Vagina (tissue), 2 donors: ENCODE results near the gene PPP2R5D. TPM values are rescaled to one million over a fixed set of nuclear protein-coding genes. Genes with fewer than 3 reads are reported as not detected.

Experiments used
- DNase-seq, 2 donors: peaks; one replicate each; pipeline ENCODE4 v3.0.0-alpha.2; 2017; ENCODE audit errors: extremely low spot score in 2 of 2
- H3K27ac ChIP-seq: fragments of 200-600 bp; sonication (generic); one replicate; pipeline ENCODE4 v1.5.1; 2019
- H3K27me3 ChIP-seq: fragments of 200-600 bp; sonication (generic); one replicate; pipeline ENCODE4 v1.5.1; 2019
- H3K36me3 ChIP-seq, 2 donors: fragments of 200-600 bp; sonication (generic); one replicate each; pipeline ENCODE4 v1.5.1; 2017 to 2019
- H3K4me1 ChIP-seq: fragments of 200-600 bp; sonication (generic); one replicate; pipeline ENCODE4 v1.5.1; 2019
- H3K4me3 ChIP-seq, 2 donors: fragments of 200-600 bp; sonication (generic); 1 replicate in 1 of 2; 2 replicates in 1 of 2; pipeline ENCODE4 v1.5.1; 2016 to 2019
- H3K9me3 ChIP-seq: fragments of 200-600 bp; sonication (generic); one replicate; pipeline ENCODE4 v1.5.1; 2019
- CTCF ChIP-seq, 3 experiments: fragments of 450-650 bp in 2 of 3; fragments of 200-600 bp in 1 of 3; sonication (generic) in 1 of 3; IDR thresholded peaks; one replicate each; pipeline ENCODE4 v1.5.1; 2017 to 2019; ENCODE audit warnings: antibody characterized with exemption in 3 of 3, mild to moderate bottlenecking in 2 of 3, moderate library complexity in 2 of 3
- POLR2A ChIP-seq, 2 donors: fragments of 450-650 bp; IDR thresholded peaks; one replicate each; pipeline ENCODE4 v1.6.1; 2017; ENCODE audit warnings: antibody characterized with exemption in 2 of 2, mild to moderate bottlenecking in 2 of 2, moderate library complexity in 2 of 2
- POLR2AphosphoS5 ChIP-seq, 2 donors: sonication (generic); formaldehyde crosslinking; IDR thresholded peaks; one replicate each; pipeline ENCODE4 v1.9.0; 2017; ENCODE audit warnings: antibody characterized with exemption in 2 of 2, mild to moderate bottlenecking in 2 of 2, low read depth in 1 of 2; ENCODE audit not compliant: insufficient read depth in 1 of 2
- intact Hi-C: fragments of 100-400 bp; cut with DNase I; formaldehyde crosslinking; loops from one replicate; pipeline ENCODE4 v1.15.1; 2023
- total RNA-seq: library from RNA; depleted of rRNA; stranded (reverse); fragments of >200 nt; gene quantifications from one replicate; pipeline ENCODE4 v1.2.3, GENCODE V29; 2016

PPP2R5D gene
- total RNA-seq, 1 donor from 2014 or later = 26.3 TPM

- intact Hi-C loops = no loop called here
- Histone ChIP-seq H3K36me3 (peaks cover 0 to 12% of the 10 kb centered on the region in 2 donors), H3K4me1 (peaks cover 14% of the 10 kb centered on the region), H3K4me3 (peak within 1 kb of the TSS; percentile 45 to 71), H3K27ac (peak within 1 kb of the TSS; percentile 14), H3K9me3 (no peaks in the 10 kb centered on the region), H3K27me3 (no peaks in the 10 kb centered on the region)
- no peak for TF ChIP-seq POLR2A (IDR thresholded peaks at IDR 0.05)
- TF ChIP-seq POLR2AphosphoS5 (IDR thresholded peaks at IDR 0.05; ENCODE audit: insufficient read depth in 1 of 2, low read depth in 1 of 2) = peak in 1 of 2 donors; percentile 46
- no peak for TF ChIP-seq CTCF (IDR thresholded peaks at IDR 0.05)
- DNase-seq = no peak
These were observed 23.9 kb upstream of the PPP2R5D start, which contains the start of gene GNMT for GRCh38 chr6:42960243-42961019. GNMT (plus strand) TSS chr6:42960754; CDS start chr6:42960768, 14 bp downstream.

GRCh38 chr6:42961020-42961470 is 23.3 kb upstream of the PPP2R5D start:
- intact Hi-C loops = no loop called here
- TF ChIP-seq POLR2AphosphoS5 (IDR thresholded peaks at IDR 0.05; ENCODE audit: insufficient read depth in 1 of 2, low read depth in 1 of 2) (no peak), POLR2A (IDR thresholded peaks at IDR 0.05) (no peak), CTCF (IDR thresholded peaks at IDR 0.05) (no peak)
- no peak overlapping the region for H3K27ac ChIP-seq

GRCh38 chr6:42962096-42962495 is 22.3 kb upstream of the PPP2R5D start:
- Histone ChIP-seq H3K9me3 (no peaks in the 10 kb centered on the region), H3K27ac (no peak overlapping the region), H3K27me3 (no peaks in the 10 kb centered on the region), H3K4me3 (no peak overlapping the region), H3K36me3 (peaks cover 0 to 15% of the 10 kb centered on the region in 2 donors), H3K4me1 (peaks cover 14% of the 10 kb centered on the region)
- intact Hi-C loops = no loop called here
- no peak for DNase-seq
- TF ChIP-seq POLR2A (IDR thresholded peaks at IDR 0.05) (no peak), CTCF (IDR thresholded peaks at IDR 0.05) (no peak), POLR2AphosphoS5 (IDR thresholded peaks at IDR 0.05; ENCODE audit: insufficient read depth in 1 of 2, low read depth in 1 of 2) (no peak)

More at GRCh38 chr6:42961020-42961470, 23.3 kb upstream of the PPP2R5D start:
- H3K4me1 ChIP-seq = peaks cover 14% of the 10 kb centered on the region
- DNase-seq = no peak
- peak overlapping the region; percentile 45 to 71 for H3K4me3 ChIP-seq
- no peaks in the 10 kb centered on the region for H3K9me3 ChIP-seq
- peaks cover 0 to 12% of the 10 kb centered on the region in 2 donors for H3K36me3 ChIP-seq
- H3K27me3 ChIP-seq = no peaks in the 10 kb centered on the region

GRCh38 chr6:42962502-42963178 is 21.7 kb upstream of the PPP2R5D start:
- H3K4me1 ChIP-seq = peaks cover 14% of the 10 kb centered on the region
- H3K36me3 ChIP-seq = peaks cover 0 to 20% of the 10 kb centered on the region in 2 donors
- H3K4me3 ChIP-seq = no peak overlapping the region
- DNase-seq = no peak
- TF ChIP-seq POLR2A (IDR thresholded peaks at IDR 0.05) = no peak
- no peak for TF ChIP-seq CTCF (IDR thresholded peaks at IDR 0.05)
- TF ChIP-seq POLR2AphosphoS5 (IDR thresholded peaks at IDR 0.05; ENCODE audit: insufficient read depth in 1 of 2, low read depth in 1 of 2) = no peak
- intact Hi-C loops = no loop called here
- no peak overlapping the region for H3K27ac ChIP-seq
- H3K9me3 ChIP-seq = no peaks in the 10 kb centered on the region
- H3K27me3 ChIP-seq = no peaks in the 10 kb centered on the region
